Motor neuron (in vitro differentiated cells): ENCODE results near the gene GJB4. TPM values are rescaled to one million over a fixed set of nuclear protein-coding genes. Genes with fewer than 3 reads are reported as not detected.
A peak's percentile ranks its signal among the peaks of the same experiment; 100 is the strongest.
"Not testable (repeated sequence)": the region's sequence is repeated elsewhere in the genome, so short reads cannot be mapped to it uniquely, and the experiment has no call there.

ENCODE experiments used
- ATAC-seq, 8 experiments: fragments of 200-7000 bp; cut with Tn5 transposase; replicated peaks in 6 of 8; 2 replicates each; pipeline ENCODE4 v1.8.0; 2021; ENCODE audit warnings: mild to moderate bottlenecking in 8 of 8, moderate library complexity in 8 of 8
- H3K27ac ChIP-seq, 2 donors: fragments of 250-450 bp; sonication (Bioruptor Pico); 2 replicates each; pipeline ENCODE4 v1.9.0; 2021; ENCODE audit warnings: antibody characterized with exemption in 2 of 2, mild to moderate bottlenecking in 2 of 2, moderate library complexity in 1 of 2
- H3K4me1 ChIP-seq, 2 donors: fragments of 250-450 bp; sonication (Bioruptor Pico); replicated peaks in 1 of 2; 2 replicates each; pipeline ENCODE4 v1.6.1; 2021; ENCODE audit warnings: antibody characterized with exemption in 2 of 2, mild to moderate bottlenecking in 2 of 2, moderate library complexity in 1 of 2
- H3K4me3 ChIP-seq, 5 donors: fragments of 250-450 bp; sonication (Bioruptor Pico); 2 replicates each; pipeline ENCODE4 v1.9.0; 2021; ENCODE audit warnings: antibody characterized with exemption in 5 of 5, mild to moderate bottlenecking in 5 of 5, moderate library complexity in 4 of 5
- WGBS, 10 experiments: fragments of 450-650 bp; shearing (Covaris generic); methylation state at CpG; one replicate each; pipeline ENCODE4 v1.0.0; 2022; 5-methylcytosine and 5-hydroxymethylcytosine counted together
- in situ Hi-C, 9 experiments: fragments of 400-800 bp; cut with MboI; loops; one replicate each; pipeline ENCODE4 v1.15.0; 2021; ENCODE audit warnings: low sequenced_read_pairs in 9 of 9, low pct_unique_long_range_greater_than_20kb in 2 of 9; ENCODE audit not compliant: unreplicated experiment in 9 of 9
- total RNA-seq, 8 experiments: library from RNA; unstranded; fragments of 300-600 nt; gene quantifications; 2 replicates each; pipeline versions ENCODE4 v1.2.3 to v1.2.4, GENCODE V29; 2022

Gene GJB4
- total RNA-seq, 8 experiments from 2014 or later = 0.32 to 2.4 (median 0.38) TPM; not detected in 3

- peaks cover 10 to 17% of the 10 kb centered on the region in 2 donors for H3K4me1 ChIP-seq
- H3K27ac ChIP-seq = no peak overlapping the region
- peak in 1 of 8 experiments; percentile 30 for ATAC-seq
- WGBS, 10 experiments = 78 to 100% (median 94%) methylated on average over 1 to 8 of the region's 12 CpGs; no CpG with 5 or more reads in 5 of the 10 experiments
- no peak overlapping the region for H3K4me3 ChIP-seq
- in situ Hi-C loops = no loop called here
Observed at GRCh38 chr1:34794790-34795180, 35.2 kb downstream of the GJB4 start.

GRCh38 chr1:34795916-34796315 is 36.4 kb downstream of the GJB4 start:
- no peak overlapping the region for H3K4me3 ChIP-seq
- H3K27ac ChIP-seq = no peak overlapping the region
- 75 to 100% (median 87%) methylated on average over 1 to 6 of the region's 6 CpGs; no CpG with 5 or more reads in 5 of the 10 experiments for WGBS, 10 experiments
- in situ Hi-C loops = no loop called here
- ATAC-seq = no peak
- H3K4me1 ChIP-seq = peaks cover 10 to 17% of the 10 kb centered on the region in 2 donors

GRCh38 chr1:34796990-34797389 is 37.5 kb downstream of the GJB4 start:
- in situ Hi-C loops = no loop called here
- ATAC-seq = no peak
- Histone ChIP-seq H3K4me1 (peaks cover 10 to 17% of the 10 kb centered on the region in 2 donors), H3K4me3 (no peak overlapping the region), H3K27ac (no peak overlapping the region)
- WGBS, 10 experiments = 0 to 92% (median 67%) methylated on average over 1 to 6 of the region's 6 CpGs

- peak in 3 of 8 experiments; percentile 15 to 86 (median 62) for ATAC-seq
Observed at GRCh38 chr1:34800214-34800613, 40.7 kb downstream of the GJB4 start.

GRCh38 chr1:34803770-34804169 is 44.2 kb downstream of the GJB4 start:
- H3K27ac ChIP-seq = no peak overlapping the region
- WGBS, 10 experiments = 73 to 100% (median 92%) methylated on average over 2 to 3 of the region's 3 CpGs
- in situ Hi-C loops = no loop called here
- H3K4me3 ChIP-seq = no peak overlapping the region
- ATAC-seq = no peak
- peaks cover 0 to 3% of the 10 kb centered on the region in 2 donors for H3K4me1 ChIP-seq

More at GRCh38 chr1:34800214-34800613, 40.7 kb downstream of the GJB4 start:
- H3K4me1 ChIP-seq = peaks cover 10 to 17% of the 10 kb centered on the region in 2 donors
- WGBS, 10 experiments = 57 to 100% (median 79%) methylated on average over 1 to 6 of the region's 6 CpGs; no CpG with 5 or more reads in 3 of the 10 experiments
- H3K4me3 ChIP-seq = no peak overlapping the region
- no peak overlapping the region for H3K27ac ChIP-seq
- in situ Hi-C loops = no loop called here

GRCh38 chr1:34806396-34806795 is 46.9 kb downstream of the GJB4 start:
- no peaks in the 10 kb centered on the region for H3K4me1 ChIP-seq
- no peak overlapping the region for H3K4me3 ChIP-seq
- in situ Hi-C loops = no loop called here
- no peak for ATAC-seq
- no peak overlapping the region for H3K27ac ChIP-seq
- WGBS, 10 experiments = 0 to 90% (median 50%) methylated on average over 1 to 3 of the region's 3 CpGs; no CpG with 5 or more reads in 2 of the 10 experiments

GRCh38 chr1:34808051-34808810 is 48.7 kb downstream of the GJB4 start:
- in situ Hi-C loops = no loop called here
- 51 to 100% (median 86%) methylated on average over 2 to 7 of the region's 9 CpGs; no CpG with 5 or more reads in 1 of the 10 experiments for WGBS, 10 experiments
- no peaks in the 10 kb centered on the region for H3K4me1 ChIP-seq
- no peak overlapping the region for H3K27ac ChIP-seq
- ATAC-seq = no peak
- H3K4me3 ChIP-seq = no peak overlapping the region

GRCh38 chr1:34810781-34811180 is 51.2 kb downstream of the GJB4 start:
- in situ Hi-C loops, H3K4me3 ChIP-seq, ATAC-seq, H3K27ac ChIP-seq, H3K4me1 ChIP-seq: not testable (repeated sequence)
- 39 to 100% (median 76%) methylated on average over 1 to 3 of the region's 3 CpGs for WGBS, 10 experiments

Other genes starting within 250 kb of the GJB4 start
- 10 to 100 TPM in 1 of 8 experiments, 1 to 10 TPM in 2, under 1 TPM in 5; 0.16 to 26.1 (median 0.53) TPM for gene GJB5, start 4.7 kb upstream of the GJB4 start, total RNA-seq
- 1 to 10 TPM in 1 of 8 experiments, under 1 TPM in 7; 0.05 to 8.6 (median 0.35) TPM for gene GJB3, start 21.5 kb downstream of the GJB4 start, total RNA-seq
- gene GJA4, start 33.3 kb downstream of the GJB4 start, total RNA-seq = 1 to 10 TPM in 2 of 8 experiments, under 1 TPM in 6; 0.38 to 1.2 (median 0.68) TPM
- 10 to 100 TPM; 11.3 to 34.4 (median 24.5) TPM for gene SMIM12, start 100.0 kb downstream of the GJB4 start, total RNA-seq
- gene DLGAP3, start 169.9 kb downstream of the GJB4 start, total RNA-seq = 1 to 10 TPM in 6 of 8 experiments, under 1 TPM in 2; 0.21 to 8.2 (median 4.1) TPM
- gene TMEM35B, start 225.6 kb downstream of the GJB4 start, total RNA-seq = 10 to 100 TPM in 4 of 8 experiments, 1 to 10 TPM in 3, under 1 TPM in 1; 0.66 to 29.3 (median 8.7) TPM